Fibroblast of lung (primary cell): Measurements from ENCODE around the gene GPR142.

ENCODE experiments used
- EZH2 ChIP-seq: IDR thresholded peaks from 2 replicates; pipeline ENCODE4 v1.5.1; 2012; ENCODE audit warnings: low read length, control low read depth, mild to moderate bottlenecking; ENCODE audit errors: missing control alignments
- TF ChIP-seq, protein P1 (sequence below), 2 donors: IDR thresholded peaks in 1 of 2; conservative IDR thresholded peaks in 1 of 2; 1 replicate in 1 of 2; 2 replicates in 1 of 2; pipeline ENCODE4 v1.5.1; 2011 to 2012; ENCODE audit warnings: low read length in 2 of 2, control low read depth in 1 of 2, inconsistent platforms in 1 of 2, low read depth in 1 of 2, mild to moderate bottlenecking in 1 of 2

DNA sequence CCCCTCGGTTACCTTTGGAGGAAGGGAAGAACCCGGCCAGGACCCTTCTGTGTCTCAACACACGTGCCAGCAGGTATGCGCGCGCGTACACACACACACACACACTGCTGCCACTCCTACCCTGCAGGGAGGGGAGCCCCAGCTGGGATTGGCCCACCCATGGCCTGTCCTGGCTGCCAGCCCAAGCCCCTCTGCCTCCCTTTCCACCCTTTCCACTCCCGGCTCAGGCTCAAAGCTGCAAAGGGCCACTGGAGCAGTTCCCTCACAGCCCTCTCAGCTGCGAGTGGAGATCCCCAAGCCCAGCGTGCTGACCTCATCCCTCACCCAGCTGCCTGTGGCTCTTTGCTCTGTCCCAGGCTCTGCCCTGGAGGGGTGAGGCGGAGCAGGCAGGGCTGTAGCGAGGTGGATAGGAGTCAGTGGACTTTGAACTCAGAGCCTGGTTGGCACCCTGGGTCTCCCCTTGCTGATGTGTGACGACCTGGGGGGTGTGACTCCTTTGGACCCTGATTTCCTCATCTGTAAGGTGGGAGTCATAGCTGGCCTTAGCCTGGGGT is 26.8 kb upstream of the GPR142 start:
- TF ChIP-seq, protein P1, sequence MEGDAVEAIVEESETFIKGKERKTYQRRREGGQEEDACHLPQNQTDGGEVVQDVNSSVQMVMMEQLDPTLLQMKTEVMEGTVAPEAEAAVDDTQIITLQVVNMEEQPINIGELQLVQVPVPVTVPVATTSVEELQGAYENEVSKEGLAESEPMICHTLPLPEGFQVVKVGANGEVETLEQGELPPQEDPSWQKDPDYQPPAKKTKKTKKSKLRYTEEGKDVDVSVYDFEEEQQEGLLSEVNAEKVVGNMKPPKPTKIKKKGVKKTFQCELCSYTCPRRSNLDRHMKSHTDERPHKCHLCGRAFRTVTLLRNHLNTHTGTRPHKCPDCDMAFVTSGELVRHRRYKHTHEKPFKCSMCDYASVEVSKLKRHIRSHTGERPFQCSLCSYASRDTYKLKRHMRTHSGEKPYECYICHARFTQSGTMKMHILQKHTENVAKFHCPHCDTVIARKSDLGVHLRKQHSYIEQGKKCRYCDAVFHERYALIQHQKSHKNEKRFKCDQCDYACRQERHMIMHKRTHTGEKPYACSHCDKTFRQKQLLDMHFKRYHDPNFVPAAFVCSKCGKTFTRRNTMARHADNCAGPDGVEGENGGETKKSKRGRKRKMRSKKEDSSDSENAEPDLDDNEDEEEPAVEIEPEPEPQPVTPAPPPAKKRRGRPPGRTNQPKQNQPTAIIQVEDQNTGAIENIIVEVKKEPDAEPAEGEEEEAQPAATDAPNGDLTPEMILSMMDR (conservative IDR thresholded peaks at IDR 0.05 in 1 of 2, IDR thresholded peaks at IDR 0.05 in 1 of 2; ENCODE audit: low read depth in 1 of 2, low read length in 2 of 2) = no peak
- no peak for TF ChIP-seq EZH2
